Ishikawa (cell line): ENCODE results near the gene TRAPPC14.

Experiments
- CEBPB ChIP-seq: IDR thresholded peaks from 2 replicates; pipeline ENCODE4 v1.6.1; 2012
- RAD21 ChIP-seq: IDR thresholded peaks from 2 replicates; pipeline ENCODE4 v1.6.1; 2012; ENCODE audit warnings: low read depth
- TAF1 ChIP-seq: IDR thresholded peaks from 2 replicates; pipeline ENCODE4 v1.6.1; 2012; ENCODE audit warnings: low read depth, mild to moderate bottlenecking
- TEAD4 ChIP-seq: IDR thresholded peaks from 2 replicates; pipeline ENCODE4 v1.6.1; 2012
- TF ChIP-seq, protein P1 (sequence below): IDR thresholded peaks from 2 replicates; pipeline ENCODE4 v1.6.1; 2012

GRCh38 chr7:100122568-100122967 is 36.0 kb downstream of the TRAPPC14 start:
- TF ChIP-seq CEBPB (no peak), RAD21 (no peak), TEAD4 (no peak), TAF1 (no peak)
- TF ChIP-seq, protein P1, sequence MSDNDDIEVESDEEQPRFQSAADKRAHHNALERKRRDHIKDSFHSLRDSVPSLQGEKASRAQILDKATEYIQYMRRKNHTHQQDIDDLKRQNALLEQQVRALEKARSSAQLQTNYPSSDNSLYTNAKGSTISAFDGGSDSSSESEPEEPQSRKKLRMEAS: no peak
